ENCODE measurements around the gene LIMS2. TPM values are rescaled to one million over a fixed set of nuclear protein-coding genes. Genes with fewer than 3 reads are reported as not detected.
A peak's percentile ranks its signal among the peaks of the same experiment; 100 is the strongest.

LIMS2 gene
- total and polyA plus RNA-seq, 2 donors (not counting 1 experiment from before 2014, with no cell fraction given): 1.8 to 17.3 TPM

DNA sequence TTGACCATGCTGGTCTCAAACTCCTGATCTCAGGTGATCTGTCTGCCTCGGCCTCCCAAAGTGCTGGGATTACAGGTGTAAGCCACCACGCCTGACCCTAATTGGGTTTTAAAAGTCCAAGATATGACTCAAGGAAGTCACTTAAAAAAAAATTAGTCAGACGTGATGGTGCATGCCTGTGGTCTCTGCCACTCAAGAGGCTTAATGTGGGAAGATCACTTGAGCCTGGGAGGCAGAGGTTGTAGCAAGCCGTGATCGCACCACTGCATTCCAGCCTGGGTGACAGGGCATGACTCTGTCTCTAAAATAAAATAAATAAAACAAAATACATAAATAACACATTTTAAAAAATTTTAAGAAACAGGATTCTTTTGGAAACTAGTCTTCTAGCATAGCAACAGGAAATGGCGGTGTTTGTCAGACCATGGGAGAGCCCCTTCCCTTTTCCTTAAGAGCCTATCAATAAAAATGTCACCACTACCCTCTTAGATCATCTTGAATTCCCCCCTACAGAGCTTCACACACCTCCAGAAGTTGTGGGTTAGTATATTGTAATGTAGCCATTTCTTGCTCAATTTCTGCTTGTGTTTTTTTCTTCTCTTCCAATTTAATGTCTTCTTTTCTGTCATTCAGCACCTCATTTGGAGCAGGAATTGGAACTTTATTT, 46.1 kb upstream of the LIMS2 start:
- Histone ChIP-seq H3K4me3 (replicated peaks in 1 of 4; ENCODE audit: control extremely low read depth in 1 of 4, insufficient read depth in 1 of 4, low read depth in 3 of 4, low read length in 4 of 4) (no peak overlapping the region), H3K27me3 (ENCODE audit: control insufficient read depth, insufficient read depth, low read length) (no peaks in the 10 kb centered on the region), H3K4me1 (ENCODE audit: control insufficient read depth, extremely low read depth, insufficient read depth, low read length) (peaks cover 6% of the 10 kb centered on the region), H3K79me2 (ENCODE audit: control insufficient read depth, insufficient read depth, low read length) (no peaks in the 10 kb centered on the region), H3K9ac (ENCODE audit: insufficient read depth, low read length) (no peak overlapping the region), H3K9me3 (ENCODE audit: control insufficient read depth, insufficient read depth, low read depth, low read length) (no peaks in the 10 kb centered on the region), H3K4me2 (ENCODE audit: extremely low read depth, insufficient read depth, low read length) (no peak overlapping the region), H4K20me1 (ENCODE audit: control insufficient read depth, extremely low read depth, insufficient read depth, low read length) (no peaks in the 10 kb centered on the region), H3K27ac (ENCODE audit: insufficient read depth, low read length) (peak overlapping the region; percentile 27), H2AFZ (ENCODE audit: low read length) (no peak overlapping the region), H3K36me3 (ENCODE audit: control insufficient read depth, insufficient read depth, low read length) (peaks cover 9% of the 10 kb centered on the region)
- DNase-seq (ENCODE audit: low read depth in 2 of 2): peak in 1 of 2 donors; percentile 72
- TF ChIP-seq EZH2 (IDR thresholded peaks at IDR 0.05; ENCODE audit: low read length, missing control alignments): no peak
- TF ChIP-seq, protein P1, sequence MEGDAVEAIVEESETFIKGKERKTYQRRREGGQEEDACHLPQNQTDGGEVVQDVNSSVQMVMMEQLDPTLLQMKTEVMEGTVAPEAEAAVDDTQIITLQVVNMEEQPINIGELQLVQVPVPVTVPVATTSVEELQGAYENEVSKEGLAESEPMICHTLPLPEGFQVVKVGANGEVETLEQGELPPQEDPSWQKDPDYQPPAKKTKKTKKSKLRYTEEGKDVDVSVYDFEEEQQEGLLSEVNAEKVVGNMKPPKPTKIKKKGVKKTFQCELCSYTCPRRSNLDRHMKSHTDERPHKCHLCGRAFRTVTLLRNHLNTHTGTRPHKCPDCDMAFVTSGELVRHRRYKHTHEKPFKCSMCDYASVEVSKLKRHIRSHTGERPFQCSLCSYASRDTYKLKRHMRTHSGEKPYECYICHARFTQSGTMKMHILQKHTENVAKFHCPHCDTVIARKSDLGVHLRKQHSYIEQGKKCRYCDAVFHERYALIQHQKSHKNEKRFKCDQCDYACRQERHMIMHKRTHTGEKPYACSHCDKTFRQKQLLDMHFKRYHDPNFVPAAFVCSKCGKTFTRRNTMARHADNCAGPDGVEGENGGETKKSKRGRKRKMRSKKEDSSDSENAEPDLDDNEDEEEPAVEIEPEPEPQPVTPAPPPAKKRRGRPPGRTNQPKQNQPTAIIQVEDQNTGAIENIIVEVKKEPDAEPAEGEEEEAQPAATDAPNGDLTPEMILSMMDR (conservative IDR thresholded peaks at IDR 0.05 in 1 of 2, IDR thresholded peaks at IDR 0.05 in 1 of 2; ENCODE audit: low read depth in 1 of 2, low read length in 2 of 2): no peak

DNA sequence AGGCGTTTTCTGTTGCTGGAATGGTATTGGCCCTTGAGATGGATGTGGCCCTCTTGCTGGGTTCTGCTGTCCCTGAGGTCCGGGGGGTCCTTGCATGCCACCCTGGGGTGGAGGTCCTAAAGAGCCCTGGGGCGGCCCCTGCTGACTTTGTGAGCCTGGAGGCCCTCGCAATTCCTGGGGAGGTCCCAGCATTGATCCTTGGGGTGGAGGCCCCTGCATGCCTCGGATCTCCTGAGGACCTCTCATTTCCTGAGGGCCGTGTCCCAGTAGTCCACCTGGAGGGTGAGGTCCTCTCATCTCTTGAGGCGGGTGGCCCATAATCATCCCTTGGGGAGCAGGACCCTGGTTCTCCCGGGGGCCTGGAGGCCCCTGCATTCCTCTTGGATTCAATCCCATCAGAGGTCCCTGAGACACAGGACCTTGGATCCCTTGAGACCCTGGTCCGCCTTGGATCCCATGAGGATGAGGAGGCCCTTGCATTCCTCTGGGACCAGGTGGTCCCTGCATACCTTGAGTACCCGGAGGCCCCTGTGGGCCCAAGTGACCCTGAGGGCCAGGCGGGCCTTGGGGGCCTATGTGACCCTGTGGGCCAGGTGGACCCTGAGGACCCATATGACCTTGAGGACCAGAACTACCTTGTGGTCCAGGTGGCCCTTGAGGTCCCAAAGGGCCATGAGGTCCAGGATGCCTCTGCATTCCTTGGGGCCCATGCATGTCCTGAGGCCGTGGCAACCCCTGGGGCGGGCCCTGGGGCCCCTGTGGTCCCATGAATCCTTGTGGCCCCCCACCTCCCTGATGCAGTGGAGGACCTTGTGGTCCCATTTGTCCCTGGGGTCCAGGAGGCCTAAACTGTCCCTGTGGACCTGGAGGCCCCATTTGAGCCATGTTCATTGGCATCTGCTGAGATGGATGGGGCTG, 44.2 kb upstream of the LIMS2 start:
- Histone ChIP-seq H3K27me3 (ENCODE audit: control insufficient read depth, insufficient read depth, low read length) (no peaks in the 10 kb centered on the region), H4K20me1 (ENCODE audit: control insufficient read depth, extremely low read depth, insufficient read depth, low read length) (no peaks in the 10 kb centered on the region), H3K36me3 (ENCODE audit: control insufficient read depth, insufficient read depth, low read length) (peaks cover 9% of the 10 kb centered on the region), H3K79me2 (ENCODE audit: control insufficient read depth, insufficient read depth, low read length) (no peaks in the 10 kb centered on the region), H3K4me2 (ENCODE audit: extremely low read depth, insufficient read depth, low read length) (no peak overlapping the region), H3K27ac (ENCODE audit: insufficient read depth, low read length) (no peak overlapping the region), H3K9ac (ENCODE audit: insufficient read depth, low read length) (no peak overlapping the region), H3K9me3 (ENCODE audit: control insufficient read depth, insufficient read depth, low read depth, low read length) (no peaks in the 10 kb centered on the region), H2AFZ (ENCODE audit: low read length) (no peak overlapping the region), H3K4me1 (ENCODE audit: control insufficient read depth, extremely low read depth, insufficient read depth, low read length) (peaks cover 6% of the 10 kb centered on the region), H3K4me3 (replicated peaks in 1 of 4; ENCODE audit: control extremely low read depth in 1 of 4, insufficient read depth in 1 of 4, low read depth in 3 of 4, low read length in 4 of 4) (no peak overlapping the region)
- TF ChIP-seq, protein P1 (conservative IDR thresholded peaks at IDR 0.05 in 1 of 2, IDR thresholded peaks at IDR 0.05 in 1 of 2; ENCODE audit: low read depth in 1 of 2, low read length in 2 of 2): no peak
- DNase-seq (ENCODE audit: low read depth in 2 of 2): no peak

DNA sequence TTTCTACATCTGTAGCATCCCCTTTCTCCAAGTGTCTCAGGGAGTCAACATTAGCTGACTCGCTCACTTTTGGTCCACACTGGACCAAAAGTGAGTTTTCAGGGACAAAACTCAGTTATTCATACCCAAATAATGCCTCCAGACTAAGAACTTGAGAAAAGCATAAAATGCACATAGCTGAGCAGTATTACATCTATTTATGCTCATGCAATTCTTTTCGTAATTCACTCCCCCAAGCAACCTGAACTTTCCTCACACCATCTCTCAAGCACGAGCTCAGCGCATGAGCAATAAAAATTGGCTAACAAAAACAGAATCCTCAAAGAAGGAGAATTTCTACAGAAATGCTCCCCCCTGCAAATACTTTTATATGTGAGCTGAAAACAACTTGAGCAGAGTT, 42.9 kb upstream of the LIMS2 start:
- no peak for DNase-seq (ENCODE audit: low read depth in 2 of 2)
- Histone ChIP-seq H3K27ac (ENCODE audit: insufficient read depth, low read length) (no peak overlapping the region), H3K9ac (ENCODE audit: insufficient read depth, low read length) (no peak overlapping the region), H3K79me2 (ENCODE audit: control insufficient read depth, insufficient read depth, low read length) (no peaks in the 10 kb centered on the region), H3K27me3 (ENCODE audit: control insufficient read depth, insufficient read depth, low read length) (no peaks in the 10 kb centered on the region), H3K4me2 (ENCODE audit: extremely low read depth, insufficient read depth, low read length) (no peak overlapping the region), H2AFZ (ENCODE audit: low read length) (no peak overlapping the region), H4K20me1 (ENCODE audit: control insufficient read depth, extremely low read depth, insufficient read depth, low read length) (no peaks in the 10 kb centered on the region), H3K4me3 (replicated peaks in 1 of 4; ENCODE audit: control extremely low read depth in 1 of 4, insufficient read depth in 1 of 4, low read depth in 3 of 4, low read length in 4 of 4) (no peak overlapping the region), H3K4me1 (ENCODE audit: control insufficient read depth, extremely low read depth, insufficient read depth, low read length) (peaks cover 6% of the 10 kb centered on the region), H3K36me3 (ENCODE audit: control insufficient read depth, insufficient read depth, low read length) (peaks cover 9% of the 10 kb centered on the region), H3K9me3 (ENCODE audit: control insufficient read depth, insufficient read depth, low read depth, low read length) (no peaks in the 10 kb centered on the region)
- TF ChIP-seq, protein P1 (conservative IDR thresholded peaks at IDR 0.05 in 1 of 2, IDR thresholded peaks at IDR 0.05 in 1 of 2; ENCODE audit: low read depth in 1 of 2, low read length in 2 of 2): no peak
- TF ChIP-seq EZH2 (IDR thresholded peaks at IDR 0.05; ENCODE audit: low read length, missing control alignments): no peak

Measured in fibroblast of lung (primary cell).